Mesothelial cell of epicardium (in vitro differentiated cells): ENCODE data around the gene FOXD3. TPM values are rescaled to one million over a fixed set of nuclear protein-coding genes. Genes with fewer than 3 reads are reported as not detected.
"Not testable (repeated sequence)": the region's sequence is repeated elsewhere in the genome, so short reads cannot be mapped to it uniquely, and the experiment has no call there.

ENCODE experiments used
- DNase-seq, 2 experiments: peaks; one replicate each; pipeline ENCODE4 v3.0.0; 2021; ENCODE audit warnings: low spot score in 2 of 2; ENCODE audit not compliant: unreplicated experiment in 2 of 2
- H3K27ac Mint-ChIP-seq: 2 replicates; pipeline ENCODE4 v1.8.0; 2021; ENCODE audit warnings: mixed read lengths
- H3K27me3 Mint-ChIP-seq: 2 replicates; pipeline ENCODE4 v1.8.0; 2021; ENCODE audit warnings: low read depth, mixed read lengths
- H3K36me3 Mint-ChIP-seq: 2 replicates; pipeline ENCODE4 v1.8.0; 2021; ENCODE audit warnings: mixed read lengths
- H3K4me1 Mint-ChIP-seq: 2 replicates; pipeline ENCODE4 v1.8.0; 2021; ENCODE audit warnings: mixed read lengths
- H3K4me3 Mint-ChIP-seq: 2 replicates; pipeline ENCODE4 v1.8.0; 2021; ENCODE audit warnings: mild to moderate bottlenecking, moderate library complexity, mixed read lengths
- H3K9me3 Mint-ChIP-seq: 2 replicates; pipeline ENCODE4 v1.8.0; 2021; ENCODE audit warnings: mixed read lengths
- CTCF ChIP-seq: fragments of 200-600 bp; sonication (generic); IDR thresholded peaks from one replicate; pipeline ENCODE4 v1.5.0; 2021; ENCODE audit warnings: antibody characterized with exemption; ENCODE audit not compliant: unreplicated experiment
- total RNA-seq: library from RNA; stranded (reverse); gene quantifications from 3 replicates; pipeline ENCODE4 v1.2.1, GENCODE V29; 2021

FOXD3 gene
- total RNA-seq, 1 donor from 2014 or later: not detected

GRCh38 chr1:63330331-63330916 is 8.1 kb downstream of the FOXD3 start:
- no peaks in the 10 kb centered on the region for H3K36me3 Mint-ChIP-seq
- TF ChIP-seq CTCF: no peak
- no peak overlapping the region for H3K4me3 Mint-ChIP-seq
- peaks cover 9% of the 10 kb centered on the region for H3K4me1 Mint-ChIP-seq
- peaks cover 99% of the 10 kb centered on the region for H3K27me3 Mint-ChIP-seq
- DNase-seq: no peak
- H3K27ac Mint-ChIP-seq: no peak overlapping the region
- no peaks in the 10 kb centered on the region for H3K9me3 Mint-ChIP-seq

GRCh38 chr1:63342402-63342801 is 20.0 kb downstream of the FOXD3 start:
- no peak for TF ChIP-seq CTCF
- Mint-ChIP-seq H3K36me3 (no peaks in the 10 kb centered on the region), H3K27me3 (peaks cover 37% of the 10 kb centered on the region), H3K4me3 (no peak overlapping the region), H3K4me1 (no peaks in the 10 kb centered on the region), H3K27ac (no peak overlapping the region), H3K9me3 (no peaks in the 10 kb centered on the region)
- DNase-seq: no peak

GRCh38 chr1:63343922-63344321 is 21.6 kb downstream of the FOXD3 start:
- Mint-ChIP-seq H3K9me3 (no peaks in the 10 kb centered on the region), H3K27ac (no peak overlapping the region), H3K4me3 (no peak overlapping the region), H3K27me3 (peaks cover 44% of the 10 kb centered on the region), H3K36me3 (no peaks in the 10 kb centered on the region), H3K4me1 (no peaks in the 10 kb centered on the region)
- DNase-seq: no peak
- TF ChIP-seq CTCF: no peak

GRCh38 chr1:63350320-63350719 is 28.0 kb downstream of the FOXD3 start:
- H3K36me3 Mint-ChIP-seq: no peaks in the 10 kb centered on the region
- no peak overlapping the region for H3K4me3 Mint-ChIP-seq
- H3K9me3 Mint-ChIP-seq: no peaks in the 10 kb centered on the region
- peaks cover 66% of the 10 kb centered on the region for H3K27me3 Mint-ChIP-seq
- H3K27ac Mint-ChIP-seq: no peak overlapping the region
- DNase-seq: no peak
- H3K4me1 Mint-ChIP-seq: no peaks in the 10 kb centered on the region
- no peak for TF ChIP-seq CTCF

- H3K9me3 Mint-ChIP-seq: no peaks in the 10 kb centered on the region
- no peaks in the 10 kb centered on the region for H3K36me3 Mint-ChIP-seq
- H3K4me1 Mint-ChIP-seq: no peaks in the 10 kb centered on the region
- peaks cover 65% of the 10 kb centered on the region for H3K27me3 Mint-ChIP-seq
- no peak overlapping the region for H3K4me3 Mint-ChIP-seq
- TF ChIP-seq CTCF: no peak
- H3K27ac Mint-ChIP-seq: no peak overlapping the region
- no peak for DNase-seq
These were observed 30.4 kb downstream of the FOXD3 start for GRCh38 chr1:63352736-63353135.

- H3K4me1 Mint-ChIP-seq, H3K27ac Mint-ChIP-seq, H3K36me3 Mint-ChIP-seq, H3K4me3 Mint-ChIP-seq, H3K9me3 Mint-ChIP-seq, DNase-seq: not testable (repeated sequence)
- H3K27me3 Mint-ChIP-seq: peaks cover 48% of the 10 kb centered on the region
These were observed 33.9 kb downstream of the FOXD3 start for GRCh38 chr1:63356234-63356633.
